IgD-negative memory B cell (primary cell): ENCODE results near the gene GPBP1L1. TPM values are rescaled to one million over a fixed set of nuclear protein-coding genes. Genes with fewer than 3 reads are reported as not detected.

Experiments
- H3K27ac Mint-ChIP-seq, 3 donors: one replicate each; pipeline ENCODE4 v1.8.0; 2020 to 2022; ENCODE audit warnings: mild to moderate bottlenecking in 3 of 3, mixed read lengths in 3 of 3, moderate library complexity in 1 of 3
- H3K27me3 Mint-ChIP-seq: one replicate; pipeline ENCODE4 v1.8.0; 2021; ENCODE audit warnings: mixed read lengths
- H3K36me3 Mint-ChIP-seq: one replicate; pipeline ENCODE4 v1.8.0; 2020; ENCODE audit warnings: mild to moderate bottlenecking, mixed read lengths
- H3K4me1 Mint-ChIP-seq, 3 donors: one replicate each; pipeline ENCODE4 v1.8.0; 2020 to 2022; ENCODE audit warnings: mixed read lengths in 3 of 3, mild to moderate bottlenecking in 1 of 3
- H3K4me3 Mint-ChIP-seq, 4 donors: one replicate each; pipeline ENCODE4 v1.8.0; 2020 to 2022; ENCODE audit warnings: mild to moderate bottlenecking in 4 of 4, mixed read lengths in 4 of 4, moderate library complexity in 3 of 4
- H3K9me3 Mint-ChIP-seq, 3 donors: one replicate each; pipeline ENCODE4 v1.8.0; 2020 to 2021; ENCODE audit warnings: mixed read lengths in 3 of 3, mild to moderate bottlenecking in 1 of 3
- polyA plus RNA-seq: library from polyadenylated mRNA; unstranded; fragments of 300-500 nt; fragmentation: Illumina TruSeq; gene quantifications from one replicate; pipeline ENCODE4 v1.2.3, GENCODE V29; 2021

Gene GPBP1L1
- polyA plus RNA-seq, 1 donor from 2014 or later = 83.4 TPM

GRCh38 chr1:45668526-45668925 is 17.8 kb downstream of the GPBP1L1 start:
- H3K36me3 Mint-ChIP-seq = peaks cover 4% of the 10 kb centered on the region
- no peak overlapping the region for H3K4me3 Mint-ChIP-seq
- H3K27ac Mint-ChIP-seq = no peak overlapping the region
- no peaks in the 10 kb centered on the region for H3K9me3 Mint-ChIP-seq
- H3K4me1 Mint-ChIP-seq = peaks cover 34 to 45% (median 36%) of the 10 kb centered on the region in 3 donors
- no peaks in the 10 kb centered on the region for H3K27me3 Mint-ChIP-seq

- Mint-ChIP-seq H3K4me3 (no peak overlapping the region), H3K27ac (peak overlapping the region in 2 of 3 donors; percentile 56 to 58)
Observed at GRCh38 chr1:45667321-45668111, 18.8 kb downstream of the GPBP1L1 start.

GRCh38 chr1:45666836-45667235 is 19.5 kb downstream of the GPBP1L1 start:
- Mint-ChIP-seq H3K9me3 (no peaks in the 10 kb centered on the region), H3K4me1 (peaks cover 29 to 36% (median 30%) of the 10 kb centered on the region in 3 donors), H3K27ac (no peak overlapping the region), H3K36me3 (peaks cover 2% of the 10 kb centered on the region), H3K27me3 (no peaks in the 10 kb centered on the region), H3K4me3 (no peak overlapping the region)

More at GRCh38 chr1:45667321-45668111, 18.8 kb downstream of the GPBP1L1 start:
- peaks cover 30 to 38% (median 33%) of the 10 kb centered on the region in 3 donors for H3K4me1 Mint-ChIP-seq
- no peaks in the 10 kb centered on the region for H3K27me3 Mint-ChIP-seq
- H3K36me3 Mint-ChIP-seq = peaks cover 2% of the 10 kb centered on the region
- H3K9me3 Mint-ChIP-seq = no peaks in the 10 kb centered on the region

- H3K27ac Mint-ChIP-seq = no peak overlapping the region
- no peak overlapping the region for H3K4me3 Mint-ChIP-seq
- peaks cover 2% of the 10 kb centered on the region for H3K36me3 Mint-ChIP-seq
- peaks cover 7 to 12% (median 9%) of the 10 kb centered on the region in 3 donors for H3K4me1 Mint-ChIP-seq
- no peaks in the 10 kb centered on the region for H3K27me3 Mint-ChIP-seq
- no peaks in the 10 kb centered on the region for H3K9me3 Mint-ChIP-seq
Observed at GRCh38 chr1:45660336-45660735, 26.0 kb downstream of the GPBP1L1 start.

- Mint-ChIP-seq H3K4me1 (peaks cover 4 to 9% (median 6%) of the 10 kb centered on the region in 3 donors), H3K4me3 (no peak overlapping the region), H3K27me3 (no peaks in the 10 kb centered on the region), H3K9me3 (no peaks in the 10 kb centered on the region), H3K27ac (no peak overlapping the region), H3K36me3 (peaks cover 2% of the 10 kb centered on the region)
Observed at GRCh38 chr1:45659222-45659621, 27.1 kb downstream of the GPBP1L1 start.

GRCh38 chr1:45658171-45658570 is 28.2 kb downstream of the GPBP1L1 start:
- peaks cover 2% of the 10 kb centered on the region for H3K36me3 Mint-ChIP-seq
- no peaks in the 10 kb centered on the region for H3K27me3 Mint-ChIP-seq

GRCh38 chr1:45656573-45657226 is 29.6 kb downstream of the GPBP1L1 start:
- peaks cover 2% of the 10 kb centered on the region for H3K36me3 Mint-ChIP-seq
- no peak overlapping the region for H3K4me3 Mint-ChIP-seq
- no peaks in the 10 kb centered on the region for H3K27me3 Mint-ChIP-seq
- H3K4me1 Mint-ChIP-seq = peaks cover 0 to 6% (median 4%) of the 10 kb centered on the region in 3 donors
- no peaks in the 10 kb centered on the region for H3K9me3 Mint-ChIP-seq
- H3K27ac Mint-ChIP-seq = peak overlapping the region in 1 of 3 donors; percentile 10

More at GRCh38 chr1:45658171-45658570, 28.2 kb downstream of the GPBP1L1 start:
- Mint-ChIP-seq H3K27ac (peak overlapping the region in 1 of 3 donors; percentile 55), H3K9me3 (no peaks in the 10 kb centered on the region), H3K4me3 (no peak overlapping the region), H3K4me1 (peaks cover 3 to 8% (median 4%) of the 10 kb centered on the region in 3 donors)

GRCh38 chr1:45654540-45655280 is 31.6 kb downstream of the GPBP1L1 start:
- Mint-ChIP-seq H3K36me3 (peaks cover 2% of the 10 kb centered on the region), H3K4me3 (no peak overlapping the region), H3K27ac (no peak overlapping the region), H3K9me3 (no peaks in the 10 kb centered on the region), H3K27me3 (no peaks in the 10 kb centered on the region), H3K4me1 (peaks cover 0 to 10% (median 0%) of the 10 kb centered on the region in 3 donors)

GRCh38 chr1:45647248-45648021 is 38.9 kb downstream of the GPBP1L1 start:
- Mint-ChIP-seq H3K36me3 (peaks cover 2% of the 10 kb centered on the region), H3K27ac (peak overlapping the region in 1 of 3 donors; percentile 74), H3K4me1 (peaks cover 7 to 26% (median 14%) of the 10 kb centered on the region in 3 donors), H3K27me3 (no peaks in the 10 kb centered on the region), H3K4me3 (no peak overlapping the region), H3K9me3 (no peaks in the 10 kb centered on the region)

GRCh38 chr1:45644661-45645060 is 41.7 kb downstream of the GPBP1L1 start:
- Mint-ChIP-seq H3K36me3 (peaks cover 2% of the 10 kb centered on the region), H3K27me3 (no peaks in the 10 kb centered on the region), H3K4me3 (no peak overlapping the region), H3K4me1 (peaks cover 7 to 21% (median 14%) of the 10 kb centered on the region in 3 donors), H3K27ac (no peak overlapping the region), H3K9me3 (no peaks in the 10 kb centered on the region)

- H3K36me3 Mint-ChIP-seq = peaks cover 2% of the 10 kb centered on the region
- H3K27ac Mint-ChIP-seq = no peak overlapping the region
- peaks cover 7 to 21% (median 14%) of the 10 kb centered on the region in 3 donors for H3K4me1 Mint-ChIP-seq
- no peaks in the 10 kb centered on the region for H3K9me3 Mint-ChIP-seq
- H3K27me3 Mint-ChIP-seq = no peaks in the 10 kb centered on the region
- no peak overlapping the region for H3K4me3 Mint-ChIP-seq
Observed at GRCh38 chr1:45643978-45644377, 42.4 kb downstream of the GPBP1L1 start.

GRCh38 chr1:45643321-45643720 is 43.0 kb downstream of the GPBP1L1 start:
- H3K27me3 Mint-ChIP-seq = no peaks in the 10 kb centered on the region
- no peak overlapping the region for H3K27ac Mint-ChIP-seq
- peaks cover 7 to 21% (median 14%) of the 10 kb centered on the region in 3 donors for H3K4me1 Mint-ChIP-seq
- no peak overlapping the region for H3K4me3 Mint-ChIP-seq
- H3K36me3 Mint-ChIP-seq = peaks cover 2% of the 10 kb centered on the region
- no peaks in the 10 kb centered on the region for H3K9me3 Mint-ChIP-seq

- no peak overlapping the region for H3K4me3 Mint-ChIP-seq
- H3K9me3 Mint-ChIP-seq = no peaks in the 10 kb centered on the region
- H3K27me3 Mint-ChIP-seq = no peaks in the 10 kb centered on the region
- H3K4me1 Mint-ChIP-seq = peaks cover 6 to 14% (median 9%) of the 10 kb centered on the region in 3 donors
- H3K36me3 Mint-ChIP-seq = peaks cover 2% of the 10 kb centered on the region
- H3K27ac Mint-ChIP-seq = no peak overlapping the region
Observed at GRCh38 chr1:45640293-45640692, 46.0 kb downstream of the GPBP1L1 start.

- Mint-ChIP-seq H3K9me3 (no peaks in the 10 kb centered on the region), H3K27me3 (no peaks in the 10 kb centered on the region), H3K4me3 (no peak overlapping the region), H3K4me1 (no peaks in the 10 kb centered on the region), H3K27ac (no peak overlapping the region), H3K36me3 (peaks cover 6% of the 10 kb centered on the region)
Observed at GRCh38 chr1:45635211-45635610, 51.1 kb downstream of the GPBP1L1 start.
